ENCODE data around the gene HS3ST5.

HS3ST5 gene

GRCh38 chr6:114258376-114258775 lies 84.4 kb downstream of the HS3ST5 start:
- no peak overlapping the region for H3K27ac ChIP-seq
- TF ChIP-seq ZFX (IDR thresholded peaks at IDR 0.05; ENCODE audit: borderline replicate concordance) = no peak

GRCh38 chr6:114253431-114253830 lies 89.4 kb downstream of the HS3ST5 start:
- H3K27ac ChIP-seq = no peak overlapping the region
- TF ChIP-seq ZFX (IDR thresholded peaks at IDR 0.05; ENCODE audit: borderline replicate concordance) (no peak), CTCF (IDR thresholded peaks at IDR 0.05) (no peak)

- H3K27ac ChIP-seq = no peak overlapping the region
- no peak for TF ChIP-seq ZFX (IDR thresholded peaks at IDR 0.05; ENCODE audit: borderline replicate concordance)
- no peak for TF ChIP-seq CTCF (IDR thresholded peaks at IDR 0.05)
Measured at GRCh38 chr6:114249522-114249921, 93.3 kb downstream of the HS3ST5 start.

- no peak overlapping the region for H3K27ac ChIP-seq
- TF ChIP-seq ZFX (IDR thresholded peaks at IDR 0.05; ENCODE audit: borderline replicate concordance) (no peak), CTCF (IDR thresholded peaks at IDR 0.05) (no peak)
Measured at GRCh38 chr6:114247101-114247500, 95.7 kb downstream of the HS3ST5 start.

- H3K27ac ChIP-seq = no peak overlapping the region
- TF ChIP-seq CTCF (IDR thresholded peaks at IDR 0.05) (no peak), ZFX (IDR thresholded peaks at IDR 0.05; ENCODE audit: borderline replicate concordance) (no peak)
Measured at GRCh38 chr6:114240796-114241195, 102.0 kb downstream of the HS3ST5 start.

- TF ChIP-seq CTCF (IDR thresholded peaks at IDR 0.05) (no peak), ZFX (IDR thresholded peaks at IDR 0.05; ENCODE audit: borderline replicate concordance) (no peak)
- no peak overlapping the region for H3K27ac ChIP-seq
Measured at GRCh38 chr6:114228675-114229074, 114.1 kb downstream of the HS3ST5 start.

- H3K27ac ChIP-seq = no peak overlapping the region
- no peak for TF ChIP-seq ZFX (IDR thresholded peaks at IDR 0.05; ENCODE audit: borderline replicate concordance)
- TF ChIP-seq CTCF (IDR thresholded peaks at IDR 0.05) = no peak
Measured at GRCh38 chr6:114227944-114228468, 114.8 kb downstream of the HS3ST5 start.

GRCh38 chr6:114220241-114220640 lies 122.6 kb downstream of the HS3ST5 start:
- TF ChIP-seq ZFX (IDR thresholded peaks at IDR 0.05; ENCODE audit: borderline replicate concordance) (no peak), CTCF (IDR thresholded peaks at IDR 0.05) (no peak)
- no peak overlapping the region for H3K27ac ChIP-seq
